K562 (cell line): ENCODE measurements around the gene GMPR2. TPM values are rescaled to one million over a fixed set of nuclear protein-coding genes. Genes with fewer than 3 reads are reported as not detected.

Experiments
- AFF1 ChIP-seq, 2 experiments: fragments of 450-650 bp; IDR thresholded peaks; 2 replicates each; pipeline ENCODE4 v1.6.1; 2018; ENCODE audit warnings: mild to moderate bottlenecking in 2 of 2, low read depth in 1 of 2; ENCODE audit not compliant: partially characterized antibody in 2 of 2
- CTCF ChIP-seq, 3 experiments: IDR thresholded peaks in 2 of 3; conservative IDR thresholded peaks in 1 of 3; 2 replicates each; pipeline ENCODE4 v1.5.1; 2011 to 2012; ENCODE audit warnings: low read length in 3 of 3, mild to moderate bottlenecking in 3 of 3, control low read depth in 2 of 3, improper control_type of control experiment in 1 of 3, inconsistent platforms in 1 of 3, low read depth in 1 of 3, mixed read lengths in 1 of 3, moderate library complexity in 1 of 3; ENCODE audit not compliant: insufficient read depth in 2 of 3
- CTCFL ChIP-seq: IDR thresholded peaks from 2 replicates; pipeline ENCODE4 v1.6.1; 2011; ENCODE audit warnings: borderline replicate concordance, low read depth, mild to moderate bottlenecking, moderate library complexity, low read length; ENCODE audit not compliant: insufficient read depth, poor library complexity, severe bottlenecking
- HINFP ChIP-seq: fragments of 450-650 bp; conservative IDR thresholded peaks from 2 replicates; pipeline ENCODE4 v1.6.1; 2016; ENCODE audit warnings: missing genetic modification characterization, low read depth, mild to moderate bottlenecking, control low read depth, missing compliant biosample characterization
- HOXB6 ChIP-seq: fragments of 250-450 bp; sonication (Bioruptor Pico); IDR thresholded peaks from 2 replicates; pipeline ENCODE4 v1.5.1; 2022; ENCODE audit warnings: mild to moderate bottlenecking, borderline replicate concordance
- MBD1 ChIP-seq: fragments of 250-450 bp; sonication (Bioruptor Pico); IDR thresholded peaks from 2 replicates; pipeline ENCODE4 v1.8.0; 2022; ENCODE audit warnings: inconsistent platforms
- MCM3 ChIP-seq: fragments of 450-650 bp; IDR thresholded peaks from 2 replicates; pipeline ENCODE4 v1.6.1; 2016
- NCOA4 ChIP-seq: fragments of 450-650 bp; IDR thresholded peaks from 2 replicates; pipeline ENCODE4 v1.6.1; 2018; ENCODE audit warnings: mild to moderate bottlenecking; ENCODE audit not compliant: partially characterized antibody
- POLR2H ChIP-seq: IDR thresholded peaks from 2 replicates; pipeline ENCODE4 v1.6.1; 2016; ENCODE audit warnings: missing genetic modification characterization, low read depth, mild to moderate bottlenecking, control low read depth, missing compliant biosample characterization, moderate library complexity
- PYGO2 ChIP-seq: fragments of 450-650 bp; IDR thresholded peaks from 2 replicates; pipeline ENCODE4 v1.6.1; 2016; ENCODE audit warnings: mild to moderate bottlenecking, missing genetic modification characterization, moderate library complexity, missing compliant biosample characterization
- RB1 ChIP-seq: fragments of 450-650 bp; IDR thresholded peaks from 2 replicates; pipeline ENCODE4 v1.6.1; 2017; ENCODE audit warnings: low read depth, mild to moderate bottlenecking
- YY1 ChIP-seq, 3 experiments: IDR thresholded peaks; 2 replicates each; pipeline ENCODE4 v1.6.1; 2011; ENCODE audit warnings: low read length in 2 of 3, mild to moderate bottlenecking in 2 of 3, moderate library complexity in 2 of 3, borderline replicate concordance in 1 of 3, control low read depth in 1 of 3, low read depth in 1 of 3; ENCODE audit not compliant: insufficient read depth in 3 of 3, insufficient replicate concordance in 2 of 3, control insufficient read depth in 1 of 3, insufficient read length in 1 of 3; ENCODE audit errors: extremely low read depth in 1 of 3
- ZNF347 ChIP-seq: fragments of 450-650 bp; formaldehyde crosslinking; IDR thresholded peaks from 2 replicates; pipeline ENCODE4 v1.4.0; 2020; ENCODE audit warnings: low read depth, mild to moderate bottlenecking, moderate library complexity
- polyA plus RNA-seq, 8 experiments: library from polyadenylated mRNA; depleted of rRNA in 4 of 8; stranded (reverse) in 5 of 8; unstranded in 3 of 8; fragments of >200 nt; fragmentation: Nextera tagmentation in 2 of 8; fragmentation: Illumina TruSeq in 1 of 8; extraction: Ambion mirVana in 2 of 8; extraction: Trizol in 1 of 8; gene quantifications; 2 replicates each; pipeline versions ENCODE4 v1.2.1 to v1.2.3, GENCODE V29; 2011 to 2014; ENCODE audit warnings: inconsistent platforms in 1 of 8, missing spikeins in 1 of 8
- total RNA-seq, 7 experiments: library from RNA; depleted of rRNA in 6 of 7; stranded (reverse); fragments of >200 nt in 6 of 7; fragmentation: Illumina TruSeq in 2 of 7; extraction: Trizol in 2 of 7; gene quantifications; 2 replicates each; pipeline versions ENCODE4 v1.2.1 to v1.2.3, GENCODE V29; 2011 to 2021; ENCODE audit warnings: low replicate concordance in 1 of 7

Gene GMPR2
- total and polyA plus RNA-seq, 9 of the 15 experiments (the other 6 are each of a cell fraction or from before 2014, with no cell fraction given) = 26.4 to 67.4 (median 36.3) TPM

GRCh38 chr14:24241829-24242443 lies 9.2 kb downstream of the GMPR2 start (continued):
- peak; percentile 13 to 49 (median 42); a peak in 2 of 6 replicates for TF ChIP-seq CTCF (IDR thresholded peaks at IDR 0.05 in 2 of 3, conservative IDR thresholded peaks at IDR 0.05 in 1 of 3; ENCODE audit: insufficient read depth in 2 of 3, low read depth in 1 of 3, low read length in 3 of 3)
- TF ChIP-seq HOXB6 (CRISPR knock-in tag) = no peak
- TF ChIP-seq YY1 (IDR thresholded peaks at IDR 0.05; ENCODE audit: borderline replicate concordance in 1 of 3, control insufficient read depth in 1 of 3, extremely low read depth in 1 of 3, insufficient read depth in 3 of 3, insufficient read length in 1 of 3, insufficient replicate concordance in 2 of 3, low read depth in 1 of 3, low read length in 2 of 3) = peak in 1 of 3 experiments; percentile 32
- peak in 1 of 2 experiments; percentile 91 for TF ChIP-seq AFF1 (IDR thresholded peaks at IDR 0.05; ENCODE audit: low read depth in 1 of 2, partially characterized antibody in 2 of 2)
- no peak for TF ChIP-seq NCOA4
- no peak for TF ChIP-seq MBD1 (CRISPR knock-in tag)
- no peak for TF ChIP-seq ZNF347
- TF ChIP-seq PYGO2 (tag) = no peak
- peak; percentile 71; the same call in 1 of the 2 replicates for TF ChIP-seq HINFP (tag)
- no peak for TF ChIP-seq MCM3
- no peak for TF ChIP-seq POLR2H
- peak; percentile 18; the same call in 1 of the 2 replicates for TF ChIP-seq RB1
- peak; percentile 49 for TF ChIP-seq CTCFL
